HepG2 (cell line): Measurements from ENCODE around the gene VTN. TPM values are rescaled to one million over a fixed set of nuclear protein-coding genes. Genes with fewer than 3 reads are reported as not detected.

ENCODE experiments used
- ARID4A ChIP-seq: sonication (generic); formaldehyde crosslinking; IDR thresholded peaks from 2 replicates; pipeline ENCODE4 v1.5.0; 2020; ENCODE audit warnings: mild to moderate bottlenecking, missing genetic modification reagents, borderline replicate concordance
- ATF3 ChIP-seq: sonication (generic); formaldehyde crosslinking; IDR thresholded peaks from 2 replicates; pipeline ENCODE4 v1.4.0; 2020; ENCODE audit warnings: missing genetic modification reagents
- DNMT1 ChIP-seq: sonication (generic); formaldehyde crosslinking; IDR thresholded peaks from 2 replicates; pipeline ENCODE4 v1.5.1; 2020; ENCODE audit warnings: mild to moderate bottlenecking, missing genetic modification reagents
- MXD4 ChIP-seq: IDR thresholded peaks from 2 replicates; pipeline ENCODE4 v1.6.1; 2016; ENCODE audit warnings: mild to moderate bottlenecking, missing biosample characterization, missing genetic modification reagents
- PHF20 ChIP-seq: sonication (generic); formaldehyde crosslinking; IDR thresholded peaks from 2 replicates; pipeline ENCODE4 v1.5.0; 2020; ENCODE audit warnings: mild to moderate bottlenecking, missing genetic modification reagents
- RAD51 ChIP-seq: fragments of 450-650 bp; IDR thresholded peaks from 2 replicates; pipeline ENCODE4 v1.6.1; 2016; ENCODE audit warnings: borderline replicate concordance
- SMC3 ChIP-seq: IDR thresholded peaks from 2 replicates; pipeline ENCODE4 v1.6.1; 2011; ENCODE audit warnings: low read length, improper control_type of control experiment
- TGIF2 ChIP-seq: IDR thresholded peaks from 2 replicates; pipeline ENCODE4 v1.6.1; 2016; ENCODE audit warnings: control low read depth, missing compliant biosample characterization
- TRIM24 ChIP-seq: sonication (generic); formaldehyde crosslinking; IDR thresholded peaks from 2 replicates; pipeline ENCODE4 v1.8.0; 2022; ENCODE audit warnings: mild to moderate bottlenecking, missing genetic modification reagents
- ZBTB26 ChIP-seq: IDR thresholded peaks from 2 replicates; pipeline ENCODE4 v1.6.1; 2016; ENCODE audit warnings: missing compliant biosample characterization, missing genetic modification reagents, borderline replicate concordance
- ZBTB7A ChIP-seq: sonication (generic); formaldehyde crosslinking; IDR thresholded peaks from 2 replicates; pipeline ENCODE4 v1.8.0; 2022; ENCODE audit warnings: mild to moderate bottlenecking, missing genetic modification reagents
- ZBTB8A ChIP-seq: sonication (generic); formaldehyde crosslinking; IDR thresholded peaks from 2 replicates; pipeline ENCODE4 v1.4.0; 2020; ENCODE audit warnings: mild to moderate bottlenecking, low read depth, missing genetic modification reagents, borderline replicate concordance
- ZNF446 ChIP-seq: sonication (generic); formaldehyde crosslinking; IDR thresholded peaks from 2 replicates; pipeline ENCODE4 v1.5.0; 2020; ENCODE audit warnings: mild to moderate bottlenecking, missing genetic modification reagents
- ZNF569 ChIP-seq: sonication (generic); formaldehyde crosslinking; IDR thresholded peaks from 2 replicates; pipeline ENCODE4 v1.5.0; 2020; ENCODE audit warnings: mild to moderate bottlenecking, missing genetic modification reagents, moderate library complexity, borderline replicate concordance
- ZNF629 ChIP-seq: sonication (generic); formaldehyde crosslinking; conservative IDR thresholded peaks from 2 replicates; pipeline ENCODE4 v1.5.0; 2020; ENCODE audit warnings: missing genetic modification reagents
- ZNF737 ChIP-seq: sonication (generic); formaldehyde crosslinking; IDR thresholded peaks from 2 replicates; pipeline ENCODE4 v1.5.0; 2020; ENCODE audit warnings: missing genetic modification reagents, mild to moderate bottlenecking, borderline replicate concordance
- polyA plus RNA-seq, 8 experiments: library from polyadenylated mRNA; depleted of rRNA in 3 of 8; stranded (reverse) in 7 of 8; unstranded in 1 of 8; fragments of >200 nt; fragmentation: Illumina TruSeq in 4 of 8; extraction: Trizol in 4 of 8; gene quantifications; 2 replicates each; pipeline versions ENCODE4 v1.2.1 to v1.2.3, GENCODE V29; 2011 to 2016; ENCODE audit warnings: low read depth in 4 of 8, missing spikeins in 1 of 8, mixed read lengths in 1 of 8; ENCODE audit not compliant: insufficient read depth in 1 of 8
- total RNA-seq, 5 experiments: library from RNA; depleted of rRNA; stranded (reverse); fragments of >200 nt; fragmentation: Illumina TruSeq; extraction: Trizol; gene quantifications; 2 replicates each; pipeline ENCODE4 v1.2.3, GENCODE V29; 2016; ENCODE audit warnings: low read depth in 1 of 5
- TF ChIP-seq, protein P1 (sequence below): sonication (generic); formaldehyde crosslinking; IDR thresholded peaks from 2 replicates; pipeline ENCODE4 v1.4.0; 2020; ENCODE audit warnings: missing genetic modification reagents, borderline replicate concordance
- TF ChIP-seq, protein P2 (sequence below): sonication (generic); formaldehyde crosslinking; IDR thresholded peaks from 2 replicates; pipeline ENCODE4 v1.4.0; 2020; ENCODE audit warnings: mild to moderate bottlenecking, missing genetic modification reagents

The VTN gene
- total and polyA plus RNA-seq, 2 of the 13 experiments (the other 11 are each of a cell fraction or from before 2014, with no cell fraction given): 108 to 131 TPM

GRCh38 chr17:28405632-28406472 lies 35.7 kb upstream of the VTN start, which contains the start of gene SLC46A1 (continued):
- TF ChIP-seq, protein P1, sequence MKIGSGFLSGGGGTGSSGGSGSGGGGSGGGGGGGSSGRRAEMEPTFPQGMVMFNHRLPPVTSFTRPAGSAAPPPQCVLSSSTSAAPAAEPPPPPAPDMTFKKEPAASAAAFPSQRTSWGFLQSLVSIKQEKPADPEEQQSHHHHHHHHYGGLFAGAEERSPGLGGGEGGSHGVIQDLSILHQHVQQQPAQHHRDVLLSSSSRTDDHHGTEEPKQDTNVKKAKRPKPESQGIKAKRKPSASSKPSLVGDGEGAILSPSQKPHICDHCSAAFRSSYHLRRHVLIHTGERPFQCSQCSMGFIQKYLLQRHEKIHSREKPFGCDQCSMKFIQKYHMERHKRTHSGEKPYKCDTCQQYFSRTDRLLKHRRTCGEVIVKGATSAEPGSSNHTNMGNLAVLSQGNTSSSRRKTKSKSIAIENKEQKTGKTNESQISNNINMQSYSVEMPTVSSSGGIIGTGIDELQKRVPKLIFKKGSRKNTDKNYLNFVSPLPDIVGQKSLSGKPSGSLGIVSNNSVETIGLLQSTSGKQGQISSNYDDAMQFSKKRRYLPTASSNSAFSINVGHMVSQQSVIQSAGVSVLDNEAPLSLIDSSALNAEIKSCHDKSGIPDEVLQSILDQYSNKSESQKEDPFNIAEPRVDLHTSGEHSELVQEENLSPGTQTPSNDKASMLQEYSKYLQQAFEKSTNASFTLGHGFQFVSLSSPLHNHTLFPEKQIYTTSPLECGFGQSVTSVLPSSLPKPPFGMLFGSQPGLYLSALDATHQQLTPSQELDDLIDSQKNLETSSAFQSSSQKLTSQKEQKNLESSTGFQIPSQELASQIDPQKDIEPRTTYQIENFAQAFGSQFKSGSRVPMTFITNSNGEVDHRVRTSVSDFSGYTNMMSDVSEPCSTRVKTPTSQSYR (CRISPR knock-in tag): 0 out of 2 replicates have a peak, but pooled peaks have one; percentile 26
- TF ChIP-seq PHF20 (no peak), ZNF569 (CRISPR knock-in tag) (no peak), ZNF629 (CRISPR knock-in tag) (no peak), ATF3 (no peak), DNMT1 (CRISPR knock-in tag) (no peak), ARID4A (CRISPR knock-in tag) (peak; percentile 54; the same call in 1 of the 2 replicates), MXD4 (CRISPR knock-in tag) (peak; percentile 37; the same call in 1 of the 2 replicates), ZBTB8A (CRISPR knock-in tag) (no peak), ZNF737 (CRISPR knock-in tag) (no peak), ZBTB7A (CRISPR knock-in tag) (peak; percentile 22; the same call in 1 of the 2 replicates), TRIM24 (CRISPR knock-in tag) (no peak), SMC3 (no peak), RAD51 (no peak), TGIF2 (CRISPR knock-in tag) (no peak), ZBTB26 (0 out of 2 replicates have a peak, but pooled peaks have one; percentile 12), ZNF446 (CRISPR knock-in tag) (no peak)
- TF ChIP-seq, protein P2, sequence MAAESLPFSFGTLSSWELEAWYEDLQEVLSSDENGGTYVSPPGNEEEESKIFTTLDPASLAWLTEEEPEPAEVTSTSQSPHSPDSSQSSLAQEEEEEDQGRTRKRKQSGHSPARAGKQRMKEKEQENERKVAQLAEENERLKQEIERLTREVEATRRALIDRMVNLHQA (CRISPR knock-in tag): no peak
